DND-41 (cell line): ENCODE results near the gene FRS2.

Experiments
- CTCF ChIP-seq: IDR thresholded peaks from 2 replicates; pipeline ENCODE4 v1.5.1; 2012; ENCODE audit warnings: borderline replicate concordance, low read length, moderate library complexity, mild to moderate bottlenecking; ENCODE audit not compliant: poor library complexity, severe bottlenecking; ENCODE audit errors: extremely low read depth
- EZH2 ChIP-seq: IDR thresholded peaks from 3 replicates; pipeline ENCODE4 v1.6.1; 2012; ENCODE audit warnings: borderline replicate concordance, low read depth, mild to moderate bottlenecking, moderate library complexity, low read length, inconsistent platforms; ENCODE audit not compliant: severe bottlenecking

- no peak for TF ChIP-seq CTCF
- no peak for TF ChIP-seq EZH2
These were observed 34.5 kb upstream of the FRS2 start for GRCh38 chr12:69435644-69436043.
